HG03469 (cell line): Measurements from ENCODE around the gene CZIB.
"Not testable (repeated sequence)": the region's sequence is repeated elsewhere in the genome, so short reads cannot be mapped to it uniquely, and the experiment has no call there.

Experiments
- ATAC-seq: cut with Tn5 transposase; IDR thresholded peaks from one replicate; pipeline ENCODE4 v1.9.1; 2021; ENCODE audit warnings: mild to moderate bottlenecking, moderate library complexity, moderate number of reproducible peaks; ENCODE audit not compliant: unreplicated experiment

The CZIB gene

DNA sequence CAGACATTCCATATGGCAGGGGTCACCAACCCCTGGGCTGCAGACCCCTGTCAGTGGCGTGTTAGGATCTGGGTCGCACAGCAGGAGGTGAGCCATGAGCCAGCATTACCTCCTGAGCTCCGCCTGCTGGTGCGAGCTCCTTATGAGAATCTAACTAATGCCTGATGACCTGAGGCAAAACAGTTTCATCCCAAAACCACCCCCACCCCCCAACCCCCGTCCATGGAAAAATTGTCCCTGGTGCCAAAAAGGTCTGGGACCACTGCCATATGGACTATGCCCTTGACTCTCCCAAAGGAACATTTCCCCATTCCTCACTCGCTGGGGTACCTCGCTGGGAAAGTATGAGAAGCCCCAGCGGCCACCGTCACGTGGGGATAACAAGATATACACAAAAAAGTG, 30.2 kb downstream of the CZIB start:
- no peak for ATAC-seq

DNA sequence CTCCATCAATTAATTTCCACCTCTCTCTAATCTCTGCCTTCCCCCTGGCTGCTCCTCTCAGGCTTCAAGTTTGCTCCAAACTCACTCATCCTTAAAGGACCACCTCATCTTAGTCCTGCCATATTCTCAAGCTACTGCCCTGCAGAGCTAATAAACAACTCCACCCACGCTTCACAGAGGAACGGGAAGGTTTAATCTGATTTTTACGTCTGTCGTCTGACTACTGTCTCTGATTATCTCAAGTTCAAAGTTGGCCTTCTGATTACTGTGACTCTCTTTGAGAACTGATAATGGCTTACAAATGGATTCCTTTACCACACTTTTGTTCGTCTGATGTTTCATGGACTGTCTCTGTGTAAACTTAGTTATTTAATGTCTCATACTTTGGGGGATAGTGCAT, 31.4 kb downstream of the CZIB start:
- ATAC-seq, result no peak

DNA sequence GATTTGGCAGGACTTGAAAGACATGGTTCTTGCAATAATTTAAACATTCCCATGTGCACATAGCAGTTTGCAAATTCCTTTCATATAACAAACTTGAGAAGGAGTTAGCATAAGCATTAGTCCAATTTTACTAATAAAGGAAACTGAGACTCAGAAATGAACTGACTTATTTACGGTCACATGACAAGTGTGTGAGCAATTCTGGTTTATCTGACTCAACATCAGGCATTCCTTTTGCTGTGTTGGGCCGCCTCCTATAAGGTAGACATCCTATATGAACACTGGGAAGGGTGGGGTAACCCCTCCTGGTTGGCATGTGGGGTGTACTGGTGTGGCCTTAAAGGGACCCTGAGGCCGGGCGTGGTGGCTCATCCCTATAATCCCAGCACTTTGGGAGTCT, 32.3 kb downstream of the CZIB start:
- ATAC-seq, result no peak

DNA sequence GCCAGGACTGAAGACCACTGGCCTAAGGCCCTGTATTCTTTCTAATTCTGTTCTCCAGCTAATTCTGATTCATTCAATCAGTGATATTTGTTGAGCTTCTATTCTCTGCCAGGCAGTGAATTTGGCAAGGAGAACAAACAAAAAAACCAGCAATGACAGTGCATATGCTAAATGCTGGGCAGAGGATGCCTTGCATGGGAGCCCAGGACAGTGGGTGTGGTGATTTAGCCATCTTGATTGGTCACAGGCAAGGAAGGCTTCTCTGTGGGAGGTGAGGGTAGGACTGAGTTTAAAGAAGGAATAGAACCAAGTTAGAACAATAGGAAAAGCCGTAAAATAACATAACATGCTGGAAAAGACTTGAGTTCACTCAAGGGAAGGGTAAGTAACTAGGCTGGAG, 33.0 kb downstream of the CZIB start:
- no peak for ATAC-seq

DNA sequence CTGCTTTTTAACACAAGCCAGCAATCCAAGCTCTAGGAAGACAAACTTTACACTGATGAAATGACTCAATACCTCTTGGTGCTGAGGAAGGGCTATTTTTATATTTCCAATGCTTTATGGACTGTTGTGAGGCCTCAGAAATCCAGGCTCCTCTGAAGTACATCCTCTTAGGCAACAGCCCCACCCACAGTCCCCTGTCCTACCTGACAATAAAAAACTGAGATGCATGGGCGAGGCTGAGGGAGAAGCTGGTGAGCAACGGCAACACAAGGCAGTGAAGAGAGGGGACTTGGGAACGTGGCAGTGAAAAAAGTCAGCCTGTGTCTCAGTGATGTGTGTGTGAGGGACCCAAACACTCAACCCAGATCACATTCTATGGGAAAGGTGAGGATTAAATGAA, 33.9 kb downstream of the CZIB start:
- ATAC-seq, result no peak

DNA sequence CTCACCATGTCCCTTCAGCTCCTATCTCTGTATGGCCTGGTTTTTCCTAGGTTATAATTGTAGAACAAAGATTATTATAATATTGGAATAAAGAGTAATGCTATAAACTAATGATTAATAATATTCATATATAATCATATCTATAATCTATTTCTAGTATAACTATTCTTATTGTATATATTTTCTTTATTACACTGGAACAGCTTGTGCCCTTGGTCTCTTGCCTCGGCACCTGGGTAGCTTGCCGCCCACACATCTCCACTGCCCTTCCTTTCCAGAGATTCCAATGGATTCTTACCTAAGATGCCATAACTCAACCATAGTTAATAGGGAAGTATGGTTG, 34.5 kb downstream of the CZIB start:
- ATAC-seq, result not testable (repeated sequence)

DNA sequence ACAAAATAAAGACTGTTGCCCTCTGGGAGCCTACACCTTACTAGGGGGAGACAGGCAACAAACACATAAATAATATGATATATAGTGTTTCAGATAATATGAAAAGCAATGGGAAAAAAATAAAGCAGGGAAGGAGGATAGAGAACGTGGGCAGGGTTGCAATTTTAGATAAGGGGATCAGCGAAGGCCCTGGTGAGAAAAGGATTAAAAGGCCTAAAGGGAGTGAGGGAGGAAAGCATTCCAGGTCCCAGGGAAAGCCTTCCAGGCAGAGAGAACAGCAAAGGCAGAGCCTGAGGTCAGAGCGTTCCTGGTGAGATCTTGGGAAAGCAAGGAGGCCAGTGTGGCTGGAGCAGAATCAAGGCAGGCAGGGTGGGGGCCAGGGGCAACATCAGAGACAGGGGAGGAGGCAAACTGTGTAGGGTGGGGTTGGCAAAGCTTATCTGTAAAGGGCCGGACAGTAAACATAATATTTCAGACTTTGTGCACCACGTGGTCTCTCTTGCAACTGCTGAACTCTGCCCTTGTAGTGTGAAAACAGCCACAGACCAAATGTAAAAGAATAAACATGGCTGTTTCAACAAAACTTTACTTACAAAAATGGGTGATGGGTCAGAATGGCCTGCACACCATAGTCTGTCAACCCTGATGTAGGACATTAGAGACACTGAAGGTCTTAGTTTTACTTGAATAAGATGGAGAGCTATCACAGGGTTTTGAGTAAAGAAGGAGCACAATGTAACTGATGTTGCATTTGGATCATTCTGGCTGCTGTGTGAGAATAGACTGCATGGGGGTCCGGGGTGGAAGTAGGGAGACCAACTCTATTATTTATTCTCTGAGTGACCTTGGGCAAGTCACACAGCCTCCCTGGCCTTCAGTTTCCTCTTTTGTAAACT, 37.1 kb downstream of the CZIB start:
- ATAC-seq, result no peak

DNA sequence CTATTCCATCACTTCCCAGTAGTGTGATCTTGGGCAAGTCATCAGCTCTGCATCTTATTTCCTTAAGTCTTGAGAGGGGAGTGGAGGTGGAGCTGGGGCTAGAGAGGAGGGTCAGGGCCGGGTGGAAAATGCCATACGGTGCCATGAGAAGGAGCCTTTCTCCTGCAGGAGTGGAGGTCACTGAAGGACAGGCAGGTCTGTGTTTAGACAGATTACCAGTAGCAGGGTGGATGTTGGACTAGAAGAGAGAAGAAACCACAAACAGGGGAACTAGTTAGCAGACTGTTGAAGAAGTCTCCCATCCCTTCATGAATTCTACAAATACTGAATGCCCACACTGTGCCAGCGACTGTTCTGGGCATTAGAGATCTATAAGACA, 37.7 kb downstream of the CZIB start:
- ATAC-seq, result no peak

DNA sequence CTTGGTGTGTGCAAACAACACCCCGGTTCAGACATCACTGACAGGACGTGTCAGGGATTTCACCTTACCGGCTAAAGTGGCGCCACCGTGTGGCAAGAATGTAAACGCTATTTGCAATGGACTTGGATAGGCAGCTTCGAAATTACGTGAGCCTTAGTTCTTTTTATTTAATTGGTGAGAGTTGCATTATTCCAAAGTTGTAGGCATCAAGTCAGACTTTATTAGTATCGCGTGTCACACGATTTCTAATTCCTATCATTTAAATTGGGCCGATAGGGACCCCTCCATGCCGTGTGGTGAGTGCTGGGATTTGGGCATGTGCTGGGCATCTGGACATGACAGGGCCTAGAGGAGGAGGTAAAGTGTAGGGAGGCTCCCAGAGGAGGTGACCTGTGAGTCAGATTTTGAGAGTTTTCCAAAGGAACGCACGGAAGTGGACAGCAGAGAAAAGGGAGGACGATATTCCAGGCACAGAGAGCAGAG, 38.3 kb downstream of the CZIB start:
- no peak for ATAC-seq

DNA sequence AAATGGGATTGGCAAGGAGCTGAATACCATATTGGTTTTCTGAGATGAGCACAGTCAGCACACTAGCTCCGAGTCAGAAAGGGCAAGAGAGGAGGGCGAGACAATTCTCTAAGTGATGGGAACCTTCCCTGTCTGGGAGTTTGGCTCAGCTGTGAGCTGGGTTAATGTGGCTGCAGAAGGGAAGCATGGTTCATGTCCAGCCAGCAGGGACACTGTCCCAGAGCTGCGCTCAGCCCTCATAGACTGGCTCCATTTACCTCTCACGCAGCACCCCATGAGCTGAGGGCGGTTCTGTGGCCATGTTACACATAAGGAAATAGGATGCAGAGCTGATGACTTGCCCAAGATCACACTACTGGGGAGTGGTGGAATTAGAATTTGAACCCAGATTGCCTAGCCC, 39.5 kb downstream of the CZIB start:
- no peak for ATAC-seq

DNA sequence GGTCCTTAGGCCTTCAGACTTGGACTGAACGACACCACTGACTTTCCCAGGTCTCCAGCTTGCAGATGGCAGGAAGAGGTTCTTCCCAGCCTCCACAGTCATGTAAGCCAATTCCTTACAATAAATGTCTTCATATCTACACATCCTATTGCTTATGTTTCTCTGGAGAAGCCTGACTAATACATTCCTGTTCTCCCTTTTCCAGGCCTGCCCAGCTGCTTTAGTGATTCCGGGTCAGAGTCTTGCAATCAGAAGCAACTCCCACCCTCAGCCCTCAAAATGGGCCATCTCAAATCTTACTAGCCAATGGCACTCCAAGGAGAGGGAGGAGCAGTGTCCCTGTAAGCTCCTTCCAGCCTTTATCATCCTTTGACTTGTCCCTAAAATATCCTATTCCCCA, 40.2 kb downstream of the CZIB start:
- no peak for ATAC-seq

DNA sequence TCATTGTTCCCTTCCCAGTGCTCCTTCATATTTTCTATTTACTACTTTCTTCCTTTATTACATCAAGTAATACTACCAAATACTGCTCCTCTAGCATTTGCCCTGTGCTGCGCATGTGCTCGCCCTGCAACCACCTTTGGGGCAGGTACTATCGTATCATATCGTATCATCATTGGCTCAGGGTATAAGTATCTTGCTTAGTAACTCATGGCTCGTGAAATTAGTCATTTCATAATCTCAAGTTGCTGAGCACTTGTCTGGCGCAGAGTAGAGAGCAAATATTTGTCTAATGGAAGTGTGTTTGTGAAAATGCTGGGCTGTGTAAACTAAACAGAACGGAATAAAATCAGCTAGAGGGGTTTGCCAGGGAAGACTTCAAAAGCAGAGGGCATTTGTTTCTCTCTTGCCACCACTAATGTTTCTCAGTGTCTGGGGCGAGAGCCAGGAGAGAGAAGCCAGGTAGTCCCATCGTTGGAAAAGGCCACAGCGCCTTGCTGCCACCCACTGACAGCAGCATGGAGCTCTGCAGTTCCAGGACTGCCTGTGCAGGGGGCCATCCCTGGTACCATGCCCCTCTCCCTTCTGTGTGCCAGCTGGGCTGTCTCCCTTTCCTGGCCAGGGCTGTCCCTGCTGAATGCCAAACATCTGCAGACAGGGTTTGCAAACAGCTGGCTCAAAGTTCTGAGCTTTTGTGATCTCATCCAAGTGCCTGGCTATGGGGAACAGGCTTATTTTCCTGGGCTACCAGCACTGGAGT, 43.8 kb downstream of the CZIB start:
- ATAC-seq, result no peak

DNA sequence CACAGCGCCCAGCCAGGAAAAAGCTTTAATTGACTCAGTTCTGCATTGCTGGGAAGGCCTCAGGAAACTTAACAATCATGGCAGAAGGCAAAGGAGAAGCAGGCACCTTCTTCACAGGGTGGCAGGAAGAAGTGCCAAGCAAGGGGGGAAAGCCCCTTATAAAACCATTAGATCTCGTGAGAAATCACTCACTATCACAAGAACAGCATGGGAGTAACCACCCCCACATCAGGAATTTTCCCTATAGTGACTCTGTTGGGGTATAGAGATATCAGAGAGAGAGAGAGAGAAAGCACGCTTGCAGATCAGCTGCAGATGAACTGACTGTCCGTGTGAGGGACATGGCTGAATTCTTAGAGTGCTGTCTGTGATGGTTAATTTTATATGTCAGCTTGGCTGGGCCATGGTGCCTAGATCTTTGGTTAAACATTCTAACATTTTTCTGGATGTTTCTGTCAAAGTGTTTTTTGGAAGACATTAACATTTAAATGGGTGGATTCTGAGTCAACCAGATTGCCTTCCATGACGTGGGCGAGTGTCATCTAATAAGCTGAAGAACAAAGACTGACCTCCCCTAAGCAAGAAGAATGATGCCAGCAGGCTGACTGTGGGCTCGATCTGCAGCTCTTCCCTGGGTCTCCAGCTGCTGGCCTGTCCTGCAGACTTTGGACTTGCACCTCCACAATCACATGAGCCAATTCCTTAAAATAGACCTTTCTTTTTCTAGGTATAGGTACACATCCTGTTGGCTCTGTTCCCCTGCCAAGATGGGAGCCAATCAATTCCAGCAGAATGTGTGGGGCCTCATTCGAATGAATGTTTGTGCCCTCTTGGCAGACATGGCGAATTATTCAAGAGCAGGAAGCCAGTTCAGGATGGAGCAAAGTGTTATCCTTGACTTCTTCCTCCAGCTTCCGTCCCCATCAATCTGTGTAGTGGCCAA, 45.2 kb downstream of the CZIB start:
- no peak for ATAC-seq

DNA sequence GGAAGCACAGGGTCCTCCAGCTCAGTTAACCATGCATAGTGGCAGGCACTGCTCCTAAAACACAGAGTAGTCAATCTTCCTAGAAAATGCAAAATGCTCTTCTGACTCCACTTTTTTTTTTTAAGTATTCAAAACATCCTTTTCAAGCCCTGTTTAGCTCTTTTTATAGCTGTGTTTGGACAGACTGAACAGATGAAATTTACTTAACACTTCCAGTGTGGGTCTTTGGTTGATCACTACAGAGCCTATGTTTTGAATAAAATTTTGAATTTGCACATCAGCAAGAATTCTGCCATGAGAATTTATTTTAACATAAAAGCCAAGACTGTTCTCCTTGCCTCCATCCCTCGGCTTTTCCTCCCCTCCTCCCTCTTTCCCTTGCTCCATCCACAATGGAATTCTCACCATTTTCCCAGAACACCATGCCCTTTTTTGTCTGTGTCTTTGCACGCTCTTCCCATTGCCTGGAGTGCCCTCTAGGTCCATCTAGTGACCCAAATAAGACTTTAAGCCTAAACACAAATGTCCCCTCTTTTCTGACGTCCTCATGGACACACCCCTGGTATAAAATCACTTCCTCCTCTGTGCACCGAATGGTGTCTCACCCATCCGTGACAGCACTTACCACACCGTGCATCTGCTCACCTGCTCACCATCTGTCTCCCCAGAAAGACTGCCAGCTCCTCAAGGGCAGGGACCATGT, 47.9 kb downstream of the CZIB start:
- no peak for ATAC-seq

DNA sequence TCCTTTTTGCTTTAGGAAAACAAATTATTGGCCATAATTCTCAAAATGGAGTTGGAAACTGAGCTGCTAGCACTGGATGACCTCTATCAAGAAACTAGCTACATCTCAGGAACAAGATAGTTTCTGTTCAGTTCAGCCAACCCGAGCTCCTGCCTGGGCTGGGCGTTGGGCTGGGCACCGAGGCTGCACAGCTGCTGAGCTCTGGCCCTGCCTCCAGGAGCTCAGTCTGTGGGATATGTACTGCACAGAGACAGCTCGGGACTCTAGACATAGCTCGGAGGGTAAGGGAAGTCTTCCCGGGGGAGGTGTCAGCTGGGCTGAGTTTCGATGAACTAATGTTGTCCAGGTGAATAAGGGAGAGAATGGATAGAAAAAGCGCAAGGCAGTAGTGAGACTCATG, 53.5 kb downstream of the CZIB start:
- no peak for ATAC-seq

DNA sequence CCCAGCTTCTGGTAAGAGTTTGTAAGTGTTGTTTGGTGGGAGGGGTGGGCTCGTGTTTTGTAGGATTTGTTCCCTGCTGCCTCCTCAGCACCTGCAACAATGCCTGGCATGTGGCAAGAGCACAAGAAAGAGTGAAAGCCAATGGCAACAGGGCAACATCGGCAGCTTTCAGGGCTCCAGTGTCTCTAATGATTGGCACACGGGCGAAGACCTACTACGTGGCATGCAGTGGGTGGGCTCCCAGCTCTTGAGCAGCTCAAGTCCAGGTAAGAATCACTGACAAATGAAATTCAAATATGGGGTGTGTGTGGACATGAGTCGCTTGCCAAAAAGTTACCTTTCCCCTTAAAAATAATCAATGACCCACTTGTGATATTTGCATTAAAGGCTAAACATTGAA, 54.1 kb downstream of the CZIB start:
- no peak for ATAC-seq

DNA sequence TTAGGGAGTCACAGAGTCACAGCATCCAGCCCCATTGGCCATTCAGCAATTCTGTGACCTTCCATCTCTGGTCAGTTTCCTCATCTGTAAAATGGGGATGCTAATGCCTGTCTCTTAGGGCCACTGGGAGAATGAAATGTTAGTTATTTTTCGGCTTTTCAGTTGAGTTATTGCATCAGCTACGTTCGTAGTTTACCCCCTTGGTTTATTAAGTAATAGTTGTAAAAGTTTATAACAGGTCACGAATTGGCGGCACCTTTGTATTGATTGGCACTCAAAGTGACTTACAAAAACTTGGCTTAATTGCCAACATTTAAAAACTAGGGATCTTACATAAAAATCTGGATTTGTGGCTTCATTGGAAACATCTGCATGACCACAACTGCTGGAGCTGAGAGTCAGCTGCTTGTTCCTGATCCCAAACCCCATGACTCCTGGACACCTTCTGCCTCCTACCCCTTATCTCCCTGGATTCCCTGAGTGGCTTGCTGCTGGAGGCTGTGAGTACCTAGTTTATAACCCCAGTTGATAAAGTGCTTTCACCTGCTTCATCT, 54.9 kb downstream of the CZIB start:
- ATAC-seq, result no peak
